Measurements from ENCODE around the gene TAPBP.

Gene TAPBP

DNA sequence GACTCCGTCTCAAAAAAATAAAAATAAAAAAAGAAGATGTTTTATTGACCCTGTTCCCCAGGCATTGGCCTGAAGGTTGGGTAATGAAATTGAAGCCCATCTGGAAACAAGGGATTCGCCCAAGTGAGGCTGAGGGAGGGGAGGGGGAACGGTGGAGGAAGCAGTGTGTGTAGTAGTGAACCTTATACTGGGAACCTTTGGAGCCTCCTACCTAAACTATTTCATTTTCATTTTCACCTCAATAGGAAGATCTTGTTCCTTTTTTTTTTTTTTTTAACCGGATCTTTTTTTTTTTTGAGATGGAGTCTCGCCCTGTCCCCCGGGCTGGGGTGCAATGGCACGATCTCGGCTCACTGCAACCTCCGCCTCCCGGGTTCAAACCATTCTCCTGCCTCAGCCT is 16.9 kb upstream of the TAPBP start:
- TF ChIP-seq, protein P1, sequence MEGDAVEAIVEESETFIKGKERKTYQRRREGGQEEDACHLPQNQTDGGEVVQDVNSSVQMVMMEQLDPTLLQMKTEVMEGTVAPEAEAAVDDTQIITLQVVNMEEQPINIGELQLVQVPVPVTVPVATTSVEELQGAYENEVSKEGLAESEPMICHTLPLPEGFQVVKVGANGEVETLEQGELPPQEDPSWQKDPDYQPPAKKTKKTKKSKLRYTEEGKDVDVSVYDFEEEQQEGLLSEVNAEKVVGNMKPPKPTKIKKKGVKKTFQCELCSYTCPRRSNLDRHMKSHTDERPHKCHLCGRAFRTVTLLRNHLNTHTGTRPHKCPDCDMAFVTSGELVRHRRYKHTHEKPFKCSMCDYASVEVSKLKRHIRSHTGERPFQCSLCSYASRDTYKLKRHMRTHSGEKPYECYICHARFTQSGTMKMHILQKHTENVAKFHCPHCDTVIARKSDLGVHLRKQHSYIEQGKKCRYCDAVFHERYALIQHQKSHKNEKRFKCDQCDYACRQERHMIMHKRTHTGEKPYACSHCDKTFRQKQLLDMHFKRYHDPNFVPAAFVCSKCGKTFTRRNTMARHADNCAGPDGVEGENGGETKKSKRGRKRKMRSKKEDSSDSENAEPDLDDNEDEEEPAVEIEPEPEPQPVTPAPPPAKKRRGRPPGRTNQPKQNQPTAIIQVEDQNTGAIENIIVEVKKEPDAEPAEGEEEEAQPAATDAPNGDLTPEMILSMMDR (conservative IDR thresholded peaks at IDR 0.05; ENCODE audit: low read length): no peak
- no peak overlapping the region for H3K4me3 ChIP-seq (ENCODE audit: low read length)
- no peak for DNase-seq (ENCODE audit: low read depth)

DNA sequence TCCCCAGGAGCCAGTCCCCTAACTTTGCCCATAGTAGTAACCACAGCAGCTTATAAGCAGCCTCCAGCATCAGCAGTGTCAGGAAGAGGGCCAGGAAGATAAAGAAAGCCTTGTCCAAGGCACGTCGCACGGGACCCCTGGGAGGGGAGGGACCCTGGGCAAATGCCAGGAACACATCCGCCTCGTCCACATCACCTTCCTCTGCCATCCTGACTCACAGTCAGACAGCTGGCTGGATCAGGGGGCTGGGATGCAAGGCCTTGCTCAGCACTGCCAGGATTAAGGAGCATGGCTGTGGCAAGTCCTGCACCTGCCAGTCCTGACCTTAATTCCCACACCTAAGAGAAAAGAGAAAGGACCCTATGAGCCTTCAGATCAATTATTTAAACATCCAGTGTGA is 15.2 kb upstream of the TAPBP start:
- TF ChIP-seq, protein P1 (conservative IDR thresholded peaks at IDR 0.05; ENCODE audit: low read length): no peak
- no peak overlapping the region for H3K4me3 ChIP-seq (ENCODE audit: low read length)
- no peak for DNase-seq (ENCODE audit: low read depth)

DNA sequence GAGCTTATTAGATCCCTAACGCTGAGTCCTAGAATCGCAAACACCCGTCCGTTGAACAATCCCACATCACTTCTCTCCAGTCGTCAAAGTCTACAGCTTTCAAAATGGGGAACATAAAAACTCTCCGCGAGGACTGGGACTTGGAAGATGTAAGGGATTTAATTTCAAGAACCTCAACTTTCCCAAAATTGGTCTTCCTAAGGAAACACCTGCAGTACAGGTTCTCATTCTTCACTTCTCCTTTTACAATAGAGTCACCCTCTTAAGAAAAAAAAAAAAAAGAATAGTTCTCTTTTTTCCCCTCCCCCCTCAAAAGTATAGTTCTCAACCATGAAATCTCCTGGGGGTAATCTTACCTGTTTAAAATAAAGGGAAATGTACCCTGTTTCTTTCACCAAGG is 10.2 kb upstream of the TAPBP start:
- H3K4me3 ChIP-seq (ENCODE audit: low read length): peak overlapping the region; percentile 80
- DNase-seq (ENCODE audit: low read depth): no peak
- TF ChIP-seq, protein P1 (conservative IDR thresholded peaks at IDR 0.05; ENCODE audit: low read length): no peak

DNA sequence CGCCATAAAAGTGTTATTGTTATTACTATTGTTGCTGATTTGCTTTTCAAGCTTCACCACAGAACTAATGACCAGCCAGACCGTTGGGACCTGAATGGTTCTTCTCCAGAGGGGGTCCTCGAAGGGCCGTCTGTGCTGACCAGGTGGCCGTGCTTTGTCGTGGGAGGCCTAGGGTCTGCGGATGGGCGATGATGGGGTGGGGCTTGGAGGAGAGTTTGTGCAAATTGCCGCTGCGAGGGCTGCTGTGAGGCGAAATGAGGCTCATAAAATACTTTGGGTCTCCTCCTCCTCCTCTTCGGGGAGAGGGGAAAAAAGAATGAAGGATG is 9.7 kb upstream of the TAPBP start:
- TF ChIP-seq, protein P1 (conservative IDR thresholded peaks at IDR 0.05; ENCODE audit: low read length): no peak
- DNase-seq (ENCODE audit: low read depth): no peak

DNA sequence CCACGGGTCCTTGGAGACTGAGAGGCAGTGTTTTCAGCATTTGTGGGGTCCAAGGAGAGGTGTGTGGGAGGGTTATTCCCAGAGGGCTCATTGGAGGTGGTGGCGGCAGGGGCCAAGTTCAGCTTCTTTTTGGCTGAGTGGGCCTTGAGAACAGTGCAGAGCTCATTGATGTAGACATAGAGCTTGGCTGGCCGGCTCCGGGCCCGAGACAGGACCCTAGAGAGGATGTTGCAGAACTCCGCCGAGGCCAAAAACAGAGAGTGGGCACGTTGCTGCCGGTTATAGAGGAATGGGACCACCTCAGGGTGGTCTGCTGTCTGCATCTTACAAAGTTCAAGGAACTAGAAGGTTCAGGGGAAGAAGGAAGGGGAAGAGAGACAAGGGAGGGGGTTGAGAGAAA is 7.3 kb upstream of the TAPBP start:
- TF ChIP-seq, protein P1 (conservative IDR thresholded peaks at IDR 0.05; ENCODE audit: low read length): no peak
- H3K4me3 ChIP-seq (ENCODE audit: low read length): peak overlapping the region; percentile 80
- no peak for DNase-seq (ENCODE audit: low read depth)

More for the DNA sequence above, 9.7 kb upstream of the TAPBP start:
- peak overlapping the region; percentile 80 for H3K4me3 ChIP-seq (ENCODE audit: low read length)

DNA sequence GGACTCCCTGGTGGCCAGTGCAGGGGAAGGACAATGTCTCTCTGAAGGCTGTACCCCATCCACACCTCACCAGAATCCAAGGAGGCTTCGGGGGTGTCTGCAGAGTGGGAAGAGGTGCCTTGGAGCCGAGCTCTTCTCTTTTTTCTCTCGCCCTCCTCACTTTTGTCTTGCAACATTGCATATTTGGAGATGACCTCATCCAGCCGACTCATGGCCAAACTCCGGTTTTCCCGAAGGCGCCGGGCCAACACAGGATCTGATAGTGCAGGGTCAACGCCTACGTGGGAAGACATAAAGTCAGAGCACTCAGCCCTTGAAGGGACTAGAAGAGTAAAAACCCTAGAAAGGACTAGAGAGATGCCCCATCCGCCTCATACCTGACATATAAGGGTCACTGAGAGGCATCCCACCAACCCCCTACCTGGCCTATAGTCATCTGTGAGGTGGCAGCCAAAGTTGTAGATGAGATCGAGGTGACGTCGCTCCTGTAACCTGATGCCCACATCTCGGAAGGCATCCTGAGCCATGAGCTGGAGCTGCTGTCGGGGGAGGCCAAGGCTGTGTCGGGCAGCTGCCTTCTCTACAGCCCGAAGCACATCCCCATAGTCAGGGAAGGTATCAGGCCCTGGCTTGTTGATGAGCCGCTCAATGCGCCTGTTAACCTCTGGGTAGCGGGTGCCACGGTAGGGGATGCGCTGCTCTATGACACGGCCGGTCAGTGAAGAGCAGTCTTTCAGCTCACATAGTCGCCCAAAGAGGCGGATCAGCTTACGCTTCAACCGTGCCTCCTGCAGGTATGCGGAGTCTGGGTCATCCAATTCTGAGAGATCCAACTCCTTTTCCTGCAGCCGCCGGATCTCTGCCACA is 6.7 kb upstream of the TAPBP start:
- DNase-seq (ENCODE audit: low read depth): peak; percentile 28
- TF ChIP-seq, protein P1 (conservative IDR thresholded peaks at IDR 0.05; ENCODE audit: low read length): no peak
- H3K4me3 ChIP-seq (ENCODE audit: low read length): no peak overlapping the region

DNA sequence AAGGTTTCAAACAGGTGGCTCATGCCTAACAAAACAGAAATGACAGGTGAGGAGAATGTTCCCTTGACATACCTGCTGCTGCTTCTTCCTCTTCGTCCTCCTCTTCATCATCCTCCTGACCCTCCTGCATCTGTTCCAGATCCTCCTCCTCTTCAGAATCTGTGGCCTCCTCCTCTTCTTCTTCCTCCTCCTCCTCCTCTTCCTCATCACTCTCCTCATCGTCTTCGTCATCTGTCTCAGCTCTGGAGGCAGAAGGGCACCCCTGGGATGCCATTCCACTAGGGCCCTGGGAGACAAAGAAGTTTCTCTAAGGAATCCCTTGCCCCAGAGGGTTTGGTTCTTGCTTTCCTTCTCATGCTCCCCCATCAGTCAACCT is 6.0 kb upstream of the TAPBP start:
- DNase-seq (ENCODE audit: low read depth): no peak
- H3K4me3 ChIP-seq (ENCODE audit: low read length): no peak overlapping the region
- TF ChIP-seq, protein P1 (conservative IDR thresholded peaks at IDR 0.05; ENCODE audit: low read length): no peak
